NCI-H460 (cell line): ENCODE results near the gene MAX. TPM values are rescaled to one million over a fixed set of nuclear protein-coding genes. Genes with fewer than 3 reads are reported as not detected.
A peak's percentile ranks its signal among the peaks of the same experiment; 100 is the strongest.

ENCODE experiments used
- DNase-seq: peaks from one replicate; pipeline ENCODE4 v3.0.0-alpha.2; 2016; ENCODE audit warnings: low read depth; ENCODE audit errors: extremely low read depth
- polyA plus RNA-seq: library from polyadenylated mRNA; depleted of rRNA; stranded (reverse); fragments of >200 nt; gene quantifications from 2 replicates; pipeline ENCODE4 v1.2.3, GENCODE V29; 2014; cell fraction: nucleus; rRNA removed
- total RNA-seq: library from RNA; depleted of rRNA; stranded (reverse); fragments of >200 nt; shearing (Covaris generic); gene quantifications from 2 replicates; pipeline ENCODE4 v1.2.3, GENCODE V29; 2014; rRNA removed

The MAX gene, protein sequence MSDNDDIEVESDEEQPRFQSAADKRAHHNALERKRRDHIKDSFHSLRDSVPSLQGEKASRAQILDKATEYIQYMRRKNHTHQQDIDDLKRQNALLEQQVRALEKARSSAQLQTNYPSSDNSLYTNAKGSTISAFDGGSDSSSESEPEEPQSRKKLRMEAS
- 46.2 and 50.1 TPM in 2 replicates for total RNA-seq
- polyA plus RNA-seq: 29.6 and 43.9 TPM in 2 replicates

DNA sequence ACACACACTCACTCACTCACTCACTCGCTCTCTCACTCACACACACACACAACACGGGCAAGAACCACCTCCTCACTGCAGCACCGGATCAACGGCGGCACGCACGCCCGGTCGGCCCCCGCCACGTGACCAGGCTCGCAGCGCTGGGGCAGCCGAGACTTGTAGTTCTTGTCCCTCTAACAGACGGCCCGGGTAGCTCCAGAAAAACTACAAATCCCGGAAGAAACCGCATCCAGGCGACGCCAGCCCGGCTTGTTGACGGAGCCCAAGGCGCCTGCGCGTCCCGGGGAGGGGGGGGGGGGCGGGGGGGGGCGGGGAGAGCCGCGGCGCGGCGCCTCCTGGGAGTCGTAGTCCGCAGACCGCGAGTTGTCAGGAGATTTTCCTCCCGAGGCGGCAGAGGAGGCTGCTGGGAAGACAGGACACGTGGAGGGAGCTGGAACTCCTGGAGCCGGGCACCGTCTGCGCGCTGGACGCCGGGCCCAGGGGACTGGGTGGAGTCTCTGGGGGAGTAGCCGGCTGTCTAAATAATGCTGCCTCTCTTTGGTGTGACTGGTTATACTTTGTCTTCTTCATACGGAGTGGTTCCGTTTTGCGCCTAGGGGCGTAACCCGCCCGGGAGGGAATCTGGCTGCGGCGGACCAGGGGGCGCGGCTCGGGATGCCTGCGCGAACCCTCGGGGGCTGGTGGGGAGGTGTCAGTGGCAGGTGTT is at the start of gene MAX:
Gene MAX, minus strand, starts transcription at position 77 of the 709 bp plus-strand sequence. CDS start 178 bp downstream, outside the sequence.
- peak; percentile 97 for DNase-seq

DNA sequence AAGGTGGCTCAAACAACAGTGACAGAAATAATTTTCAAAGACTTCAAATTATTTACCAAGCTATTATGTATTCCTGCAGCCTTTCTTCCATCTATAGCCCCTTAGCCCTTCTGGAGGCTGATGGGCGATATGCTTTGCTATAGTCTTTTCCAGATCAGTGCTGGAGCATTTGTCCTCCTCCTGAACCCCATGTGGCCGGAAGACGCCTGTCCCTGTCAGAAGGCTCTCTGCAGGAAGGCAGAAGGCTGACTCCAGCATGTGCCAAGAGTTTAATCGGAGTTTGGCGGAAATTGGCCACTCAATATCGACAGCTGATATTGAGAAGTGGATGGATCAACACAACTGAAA is 49.3 kb upstream of the MAX start:
- DNase-seq: no peak

DNA sequence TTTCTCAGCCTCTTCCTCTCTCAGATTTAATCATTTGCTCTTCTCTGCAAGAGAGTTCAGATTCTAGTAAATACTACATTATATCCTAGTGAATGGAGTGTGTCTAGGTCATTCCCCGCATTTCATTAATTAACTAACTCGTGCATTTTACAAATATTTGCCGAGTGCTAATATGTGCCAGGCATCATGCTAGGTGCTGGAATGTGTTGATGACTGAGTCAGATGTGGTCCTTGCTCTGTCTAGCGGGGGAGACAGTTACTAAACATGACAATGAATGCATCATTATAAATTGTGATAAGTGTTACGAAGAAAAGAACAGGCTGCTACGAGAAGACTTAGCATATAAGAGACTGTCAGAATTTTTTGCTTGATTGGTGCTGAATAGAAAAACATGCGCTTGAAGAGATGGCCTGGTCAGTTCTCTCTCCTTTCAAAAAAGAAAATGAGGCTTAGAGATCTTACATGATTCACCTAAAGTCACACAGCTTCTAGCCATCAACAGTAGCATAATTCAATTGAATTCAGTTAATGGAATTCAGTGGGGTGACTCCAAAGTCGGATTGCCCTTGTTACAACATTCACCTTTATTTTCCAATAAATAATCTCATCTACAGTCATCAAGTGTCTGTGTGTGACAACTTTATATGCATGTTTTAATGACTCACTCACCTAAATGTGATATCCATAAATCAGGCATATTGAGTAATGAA is 48.7 kb upstream of the MAX start:
- no peak for DNase-seq

DNA sequence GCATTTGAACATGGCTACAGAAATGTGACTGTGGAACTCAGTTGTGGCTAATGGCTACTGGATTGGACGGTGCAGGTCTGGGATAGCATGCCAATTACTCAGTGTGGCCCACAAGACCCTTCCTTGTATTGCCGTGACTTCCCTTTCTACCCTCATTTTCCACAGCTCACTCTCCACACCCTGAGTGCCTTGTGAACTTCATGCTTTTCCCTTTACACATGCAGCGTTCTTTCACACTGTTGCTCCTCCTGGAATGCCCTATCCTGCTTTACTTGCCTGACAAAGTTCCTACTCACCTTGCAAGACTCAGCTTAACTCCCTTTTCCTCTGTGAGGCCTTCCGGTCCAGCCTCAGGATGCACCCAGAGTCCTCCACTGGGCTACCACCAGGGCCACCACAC is 46.8 kb upstream of the MAX start:
- DNase-seq: no peak

DNA sequence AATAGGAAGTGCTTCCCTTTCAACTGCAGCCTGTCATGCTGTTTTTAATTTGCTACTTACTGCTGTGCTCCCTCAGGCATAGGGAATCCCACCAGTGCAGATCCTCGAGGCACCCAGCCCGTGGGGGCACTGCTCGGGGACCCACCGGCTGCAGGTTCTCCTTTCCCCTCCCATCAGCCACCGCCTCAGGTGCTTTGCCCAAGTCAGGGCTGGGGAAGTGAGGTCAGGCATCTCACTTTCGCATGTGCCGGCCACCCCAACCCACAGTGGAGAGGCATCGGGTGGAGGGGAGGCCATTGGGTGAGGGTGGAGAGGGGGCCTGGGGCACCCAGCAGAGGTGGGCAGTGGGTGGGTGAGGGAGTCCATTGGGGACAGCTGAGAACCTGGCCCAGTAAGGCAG is 41.9 kb upstream of the MAX start:
- no peak for DNase-seq

DNA sequence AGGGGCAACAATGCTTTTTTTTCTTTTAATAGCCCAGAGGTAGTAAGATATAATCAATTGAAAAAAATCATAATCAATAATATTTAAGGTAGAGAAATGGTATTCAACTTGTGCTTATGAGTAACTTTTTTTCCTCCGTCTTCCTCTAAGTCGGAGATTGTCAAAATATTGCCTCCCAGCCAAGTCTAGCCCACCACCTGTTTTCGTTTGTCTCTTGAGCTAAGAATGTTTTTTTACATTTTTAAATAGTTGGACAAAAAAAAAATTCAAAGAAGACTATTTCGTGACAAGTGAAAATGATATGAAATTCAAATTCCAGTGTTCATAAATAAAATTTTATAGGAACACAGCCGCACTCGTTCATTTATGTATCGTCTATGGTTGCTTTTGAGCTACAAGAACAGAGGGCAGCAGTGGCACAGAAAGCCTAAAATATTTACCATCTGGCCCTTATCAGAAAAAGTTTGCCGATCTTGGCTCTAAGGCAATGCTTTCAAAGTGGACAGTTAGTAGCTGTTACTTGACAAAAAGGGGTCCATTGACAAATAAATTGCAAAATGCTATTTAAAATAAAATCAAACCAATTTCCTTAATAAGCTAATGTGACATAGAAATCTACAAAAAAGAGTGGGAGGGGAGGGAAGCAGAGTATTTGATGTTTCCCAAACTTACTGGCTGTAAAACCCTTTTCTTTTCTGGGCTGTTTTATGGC is 40.8 kb upstream of the MAX start:
- no peak for DNase-seq

DNA sequence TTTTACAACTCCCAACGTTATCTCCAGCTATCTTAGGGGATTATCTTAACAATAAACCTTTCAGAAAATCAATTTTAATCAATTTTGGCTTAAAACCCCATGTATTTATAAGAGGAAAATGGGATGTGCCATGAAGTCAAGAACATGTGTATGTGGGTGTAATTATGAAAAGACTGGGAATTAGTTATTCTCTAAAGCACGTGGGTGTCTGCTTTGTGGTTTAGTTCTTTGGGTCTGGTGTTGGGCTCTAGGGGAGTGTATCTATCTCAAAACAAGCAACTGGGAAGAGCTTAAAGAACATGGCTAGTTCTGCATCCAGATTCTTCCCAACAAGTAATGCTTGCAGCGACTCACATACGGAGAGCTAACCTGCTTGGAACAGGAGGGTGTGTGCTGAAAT is 40.1 kb upstream of the MAX start:
- no peak for DNase-seq

DNA sequence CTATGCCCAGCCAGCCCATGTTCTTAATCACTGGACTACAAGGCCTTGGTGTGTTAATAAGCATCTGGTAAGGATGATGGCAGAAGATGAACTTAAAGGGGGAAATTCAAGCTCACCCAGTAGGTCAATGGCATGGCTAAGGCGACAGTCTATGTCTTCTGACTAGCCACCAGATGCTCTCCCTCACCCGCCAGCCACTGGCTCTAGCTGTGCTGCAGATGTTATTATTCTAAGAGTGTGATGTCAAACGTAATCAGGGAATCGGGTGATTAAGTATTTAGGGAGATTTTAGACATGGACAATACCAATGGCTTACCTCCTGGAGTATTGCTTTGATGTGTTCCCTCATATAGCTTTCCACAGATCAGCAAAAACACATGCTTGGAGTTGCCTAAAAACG is 39.2 kb upstream of the MAX start:
- DNase-seq: no peak

DNA sequence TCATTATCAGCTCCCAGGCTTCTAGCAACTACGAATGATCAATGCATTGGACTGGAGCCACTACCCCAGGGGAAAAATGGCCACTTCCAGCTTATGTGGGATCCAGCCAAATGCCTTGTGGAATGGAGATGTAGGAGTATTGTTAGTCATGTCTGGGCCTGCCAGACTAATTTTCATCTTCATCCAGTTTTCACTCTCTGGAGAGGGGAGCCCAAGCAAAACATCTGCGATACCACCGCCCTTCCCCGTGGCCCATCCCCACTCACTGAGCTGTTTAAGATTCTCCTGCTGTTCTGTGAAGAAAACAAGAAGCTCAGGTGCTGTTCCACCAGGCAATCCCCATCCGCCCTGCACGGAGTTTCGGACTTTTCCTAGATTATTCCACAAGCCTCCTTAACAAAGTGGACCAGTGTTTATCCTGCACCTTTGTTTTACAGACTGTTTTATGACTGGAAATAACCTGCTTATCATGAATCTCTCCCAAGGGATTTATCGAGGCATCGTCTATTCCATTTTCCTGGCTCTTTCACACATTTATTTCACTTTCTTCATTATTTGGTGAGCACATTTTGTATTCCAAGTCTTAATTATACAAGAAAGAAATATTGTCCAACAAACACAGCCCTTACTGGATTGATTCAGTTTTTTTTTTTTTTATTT is 35.5 kb upstream of the MAX start:
- no peak for DNase-seq

DNA sequence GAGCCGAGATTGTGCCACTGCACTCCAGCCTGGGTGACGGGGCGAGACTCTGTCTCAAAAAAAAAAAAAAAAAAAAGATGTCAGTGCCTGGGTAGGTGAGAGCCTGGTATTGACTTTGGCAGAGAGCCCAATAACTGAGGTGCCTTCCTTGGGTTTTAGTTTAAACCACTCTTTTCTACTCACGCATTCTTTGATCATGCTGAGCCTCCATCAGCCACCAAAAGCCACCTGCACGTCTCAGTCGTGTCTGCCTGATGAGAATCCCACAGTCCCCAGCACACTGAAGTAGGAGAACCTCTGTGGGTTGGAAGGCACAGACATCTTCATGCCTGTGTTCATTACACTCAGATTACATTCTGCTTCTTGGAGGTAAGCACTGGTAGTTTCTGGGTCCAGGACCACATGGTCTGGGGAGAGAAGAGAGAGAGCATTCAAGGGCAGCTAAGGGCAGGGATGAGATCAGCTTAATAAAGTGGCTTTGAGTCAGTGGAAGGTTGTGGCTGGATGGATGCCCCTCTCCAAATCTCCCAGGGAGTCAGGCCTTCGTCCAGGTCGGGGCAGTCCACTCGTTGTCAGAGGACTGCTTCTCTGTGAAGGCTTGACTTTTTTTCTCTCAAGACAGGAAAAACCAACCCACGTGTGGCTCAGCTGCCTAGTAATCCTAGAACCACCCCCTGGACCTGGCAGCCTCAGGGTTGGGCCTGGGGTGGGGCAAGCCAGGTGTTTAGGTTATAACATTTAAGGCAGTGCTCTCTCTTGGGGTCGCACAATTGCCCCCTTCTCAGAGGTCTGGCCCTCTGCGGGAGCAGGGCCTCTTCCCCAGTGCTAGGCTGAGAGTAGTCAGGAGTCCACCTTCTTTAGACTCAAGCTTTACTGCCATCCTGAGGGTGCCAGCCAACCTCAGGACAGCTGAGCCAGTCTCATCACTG is 32.6 kb upstream of the MAX start:
- DNase-seq: no peak

DNA sequence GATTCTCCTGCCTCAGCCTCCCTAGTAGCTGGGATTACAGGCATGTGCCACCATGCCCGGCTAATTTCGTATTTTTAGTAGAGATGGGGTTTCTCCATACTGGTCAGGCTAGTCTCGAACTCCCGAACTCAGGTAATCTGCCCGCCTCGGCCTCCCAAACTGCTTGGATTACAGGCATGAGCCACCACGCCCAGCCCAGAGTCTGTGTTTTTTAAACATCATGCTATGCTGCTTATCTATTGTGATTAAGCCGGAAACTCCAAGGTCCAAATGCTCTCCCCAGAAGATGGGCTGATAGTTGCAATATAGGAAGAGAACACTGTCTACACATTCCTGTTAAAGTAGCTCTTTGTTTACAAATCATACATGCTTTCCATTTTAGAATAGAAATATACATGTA is 30.5 kb upstream of the MAX start:
- no peak for DNase-seq

DNA sequence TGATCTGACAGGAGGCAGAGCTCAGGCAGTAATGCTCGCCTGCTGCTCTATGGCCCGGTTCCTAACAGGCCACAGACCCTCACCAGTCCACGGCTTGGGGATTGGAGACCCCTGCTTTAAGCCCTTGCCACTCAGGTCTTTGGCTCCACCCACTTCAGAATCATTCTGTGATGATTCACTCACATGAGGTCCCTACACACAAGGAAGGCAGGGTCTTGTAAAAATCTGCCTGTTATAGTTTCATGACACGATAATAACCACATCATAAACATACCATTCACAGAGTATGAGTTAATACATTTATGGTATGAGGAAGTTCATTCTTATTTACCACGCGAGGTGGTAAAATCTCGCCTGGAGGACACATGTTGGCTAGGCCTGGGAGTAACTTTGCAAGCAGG is 29.0 kb upstream of the MAX start:
- no peak for DNase-seq

DNA sequence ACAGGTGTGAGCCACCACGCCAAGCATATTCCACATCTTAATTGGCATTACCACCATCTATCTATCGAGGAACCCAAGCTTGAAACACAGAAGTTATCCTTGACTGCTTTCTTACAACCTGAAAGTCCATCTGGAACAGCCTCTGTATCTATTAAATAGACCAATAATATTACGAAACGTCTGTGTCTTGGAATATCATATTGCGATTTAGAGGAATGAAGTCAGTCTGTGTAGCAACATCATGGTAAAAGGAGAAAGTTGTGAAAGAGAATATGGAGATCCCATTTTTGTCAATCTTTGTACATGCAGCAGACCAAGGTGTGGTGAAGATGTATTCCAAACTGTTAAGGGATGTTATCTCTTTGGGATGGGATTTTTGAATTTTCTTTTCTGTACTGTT is 25.8 kb upstream of the MAX start:
- no peak for DNase-seq

DNA sequence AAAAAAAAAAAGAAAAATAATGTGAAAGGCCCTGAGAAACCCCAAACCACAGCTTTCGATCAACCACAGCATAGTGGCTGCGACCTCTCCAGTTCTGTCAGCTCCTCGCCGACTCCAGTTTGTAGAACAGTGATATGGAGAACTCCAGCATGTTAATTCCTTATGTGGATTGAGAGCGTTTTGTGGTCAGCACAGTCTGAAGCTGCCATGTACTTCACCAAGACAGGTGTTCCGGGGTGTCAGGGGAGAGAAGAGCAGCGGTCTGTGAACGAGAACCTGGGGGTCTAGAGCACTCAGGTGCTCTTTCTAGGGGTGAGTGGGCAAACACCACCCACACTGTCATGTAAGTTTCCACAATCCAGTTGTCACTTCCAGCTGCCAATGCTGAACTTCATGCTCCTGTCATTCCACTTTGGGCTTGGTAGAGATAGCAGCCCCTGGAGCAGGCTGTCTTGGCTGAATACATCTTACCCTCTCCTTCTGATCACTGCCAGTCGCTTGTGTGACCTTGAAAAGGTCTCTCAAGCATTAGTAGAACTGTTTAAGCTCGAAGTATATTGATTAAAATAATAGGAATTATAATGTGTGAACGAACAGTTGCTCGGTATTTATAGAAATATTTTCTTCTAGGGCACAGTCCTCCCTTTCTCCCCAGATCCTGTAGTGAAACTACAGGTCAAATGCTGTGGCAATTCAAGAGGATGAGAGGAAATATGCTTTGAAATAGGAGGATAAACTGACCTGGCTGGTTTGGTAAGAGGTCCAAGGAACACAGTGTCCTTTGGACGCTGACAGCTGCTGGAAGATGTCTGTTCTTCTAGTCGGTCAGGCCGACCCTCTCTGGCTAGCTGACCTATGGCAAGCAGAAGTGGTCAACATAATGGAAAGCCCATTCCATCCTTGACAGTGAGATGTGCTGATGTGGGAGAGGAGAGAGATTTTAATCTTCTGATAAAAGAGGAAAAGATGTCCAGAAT is 15.7 kb upstream of the MAX start:
- no peak for DNase-seq

DNA sequence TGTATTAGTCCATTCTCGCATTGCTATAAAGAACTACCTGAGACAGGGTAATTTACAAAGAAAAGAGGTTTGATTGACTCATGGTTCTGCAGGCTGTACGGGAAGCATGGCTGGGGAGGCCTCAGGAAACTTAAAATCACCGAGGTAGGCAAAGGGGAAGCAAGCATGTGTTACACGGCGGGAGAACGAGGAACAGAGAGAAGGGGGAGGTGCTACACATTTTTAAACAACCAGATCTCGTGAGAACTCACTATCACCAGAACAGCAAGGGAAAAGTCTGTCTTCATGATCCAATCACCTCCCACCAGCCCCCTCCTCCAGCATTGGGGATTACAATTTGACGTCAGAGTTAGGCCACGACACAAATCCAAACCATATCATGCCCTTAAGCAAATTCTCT is 13.3 kb upstream of the MAX start:
- no peak for DNase-seq

DNA sequence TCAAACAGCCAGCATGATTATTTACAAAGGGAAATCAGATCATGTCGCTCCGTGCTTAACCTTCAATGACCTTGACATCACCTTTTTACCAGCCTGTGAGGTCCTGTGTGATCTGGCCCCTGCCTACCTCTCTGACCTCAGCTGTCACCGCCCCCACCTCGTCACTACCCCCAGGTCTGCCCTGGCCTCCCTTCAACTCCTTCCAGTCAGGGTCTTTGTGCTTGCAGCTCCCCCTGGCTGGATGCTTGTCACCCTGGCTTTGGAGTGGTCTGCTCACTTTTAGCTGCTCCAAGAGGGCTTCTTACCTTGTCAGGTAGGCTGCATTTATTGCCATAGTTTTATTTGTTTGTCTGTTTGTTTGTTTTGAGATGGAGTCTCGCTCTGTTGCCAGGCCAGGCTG is 8.2 kb upstream of the MAX start:
- no peak for DNase-seq

DNA sequence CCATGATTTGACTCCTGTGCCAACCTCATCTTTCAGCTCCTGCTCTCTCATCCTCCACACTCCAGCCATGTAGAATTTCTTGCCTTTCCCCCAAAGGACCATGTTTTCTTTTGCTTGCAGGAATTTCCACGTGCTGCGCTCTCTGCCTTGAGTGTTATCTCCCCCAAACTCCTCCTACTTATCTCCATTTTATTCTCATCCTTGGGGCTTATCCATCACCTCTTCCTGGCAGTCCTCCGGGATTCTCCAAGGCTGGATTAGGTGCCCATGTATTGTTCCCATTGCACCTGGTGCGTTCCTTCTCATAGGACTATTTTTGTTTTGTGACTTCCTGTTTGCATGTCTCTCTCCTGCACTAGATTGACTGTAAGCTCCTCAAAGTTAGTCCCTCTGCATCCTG is 7.0 kb upstream of the MAX start:
- DNase-seq: no peak

DNA sequence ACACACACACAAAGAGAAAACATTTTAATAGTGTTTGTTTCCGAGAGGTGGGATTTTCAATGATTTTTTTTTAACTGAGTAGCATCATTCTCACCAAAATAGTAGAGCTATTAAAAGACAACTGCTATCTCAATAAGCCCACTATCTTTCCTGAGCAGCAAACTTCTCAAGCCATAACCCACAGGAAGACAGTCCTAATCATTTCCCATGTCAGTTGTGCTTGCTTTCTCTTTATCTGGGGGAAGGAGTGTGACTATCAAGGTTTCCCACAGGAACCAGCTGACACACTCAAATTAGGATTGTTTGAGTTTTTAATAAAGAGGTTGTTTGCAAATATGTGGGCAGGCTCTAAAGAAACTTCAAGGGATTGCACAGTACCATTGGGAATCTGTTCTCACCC is 4.9 kb upstream of the MAX start:
- no peak for DNase-seq

DNA sequence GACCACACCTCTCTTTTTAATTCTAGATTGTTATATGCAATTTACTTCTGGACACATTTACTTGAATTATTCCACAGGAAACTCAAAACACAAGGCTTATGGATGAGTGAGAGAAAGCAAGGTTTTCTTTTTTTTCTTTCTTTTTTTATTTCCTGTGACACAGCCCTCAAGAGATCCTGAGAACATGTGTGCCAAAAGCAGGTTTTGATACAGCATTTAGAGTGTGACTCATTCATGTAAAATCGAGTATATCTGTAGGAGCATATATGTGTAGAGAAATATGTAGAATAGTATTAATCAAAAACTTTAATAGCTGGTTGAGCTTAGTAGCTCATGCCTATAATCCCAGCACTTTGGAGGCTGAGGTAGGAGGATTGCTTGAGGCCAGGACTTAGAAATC is 4.4 kb upstream of the MAX start:
- no peak for DNase-seq
